Smooth muscle cell of the brain vasculature (primary cell): ENCODE data around the gene GTSE1.
"Not testable (repeated sequence)": the region's sequence is repeated elsewhere in the genome, so short reads cannot be mapped to it uniquely, and the experiment has no call there.

Experiments
- DNase-seq: peaks from one replicate; pipeline ENCODE4 v3.0.0-alpha.2; 2012; ENCODE audit warnings: low read depth, low spot score

GTSE1 gene

DNA sequence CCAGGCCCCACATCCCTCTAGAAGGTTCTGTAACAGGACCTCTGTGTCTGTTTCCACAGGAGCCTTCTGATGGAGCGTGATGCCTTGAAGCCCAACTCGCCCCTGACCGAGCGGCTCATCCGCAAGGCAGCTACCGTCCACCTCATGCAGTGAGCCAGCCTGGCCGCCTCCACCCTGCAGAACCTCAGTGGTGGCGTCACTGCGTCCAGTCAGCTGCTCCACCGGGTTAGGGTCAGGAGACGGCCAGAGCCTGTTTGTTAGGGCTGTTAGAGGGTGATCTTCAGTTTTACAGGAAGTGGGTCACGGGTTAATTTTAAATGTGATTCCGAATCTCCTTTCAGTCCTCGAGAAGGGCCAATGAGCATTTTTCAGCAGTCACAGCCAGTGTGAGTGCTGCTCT lies 3.9 kb upstream of the GTSE1 start:
- DNase-seq, result no peak

DNA sequence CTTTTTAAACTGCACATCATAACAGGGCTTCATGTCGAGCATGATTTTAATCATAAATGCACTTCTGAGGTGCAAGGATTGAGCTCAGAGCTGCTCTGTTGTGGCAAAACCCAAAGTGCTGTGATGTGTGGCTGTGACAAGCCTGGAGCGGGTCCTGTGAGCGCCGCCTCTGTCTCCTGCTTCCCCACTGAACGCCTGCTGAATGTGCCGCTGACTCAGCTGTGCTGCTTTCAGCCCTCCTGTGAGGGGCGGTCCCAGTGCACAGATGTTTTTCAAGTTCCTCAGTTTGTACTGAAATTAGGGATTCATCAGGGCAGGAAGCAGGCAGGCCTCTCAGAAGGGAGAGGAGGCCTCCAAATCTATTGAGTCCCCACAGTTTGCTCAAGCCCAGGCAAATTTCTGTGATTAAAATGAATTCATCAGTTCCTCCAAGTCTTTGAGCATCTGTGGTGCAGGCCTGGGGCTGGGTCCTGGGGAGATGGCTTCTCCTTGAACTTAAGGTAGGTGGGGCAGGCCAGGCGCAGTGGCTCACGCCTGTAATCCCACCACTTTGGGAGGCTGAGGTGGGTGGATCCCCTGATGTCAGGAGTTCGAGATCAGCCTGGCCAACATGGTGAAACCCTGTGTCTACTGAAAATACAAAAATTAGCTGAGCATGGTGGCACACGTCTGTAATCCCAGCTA lies 3.0 kb upstream of the GTSE1 start:
- peak; percentile 44 for DNase-seq

DNA sequence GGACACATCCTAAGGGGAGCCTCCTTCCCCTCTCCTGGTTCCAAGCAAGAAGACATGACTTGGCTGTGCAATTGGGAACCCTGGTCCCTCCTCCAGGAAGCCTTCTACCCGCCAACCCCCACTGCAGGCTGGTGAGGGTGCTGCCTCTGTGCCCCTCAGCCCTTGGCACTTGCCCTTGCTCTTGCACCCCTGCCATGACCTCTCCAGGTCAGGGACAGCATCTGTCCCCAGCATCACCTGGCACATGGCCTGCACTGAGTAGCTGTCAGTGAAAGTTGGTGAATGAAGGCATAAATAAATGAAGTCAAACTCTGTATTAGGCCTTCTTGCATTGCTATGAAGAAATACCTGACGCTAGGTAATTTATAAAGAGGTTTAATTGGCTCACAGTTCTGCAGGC lies 1.9 kb upstream of the GTSE1 start:
- no peak for DNase-seq

DNA sequence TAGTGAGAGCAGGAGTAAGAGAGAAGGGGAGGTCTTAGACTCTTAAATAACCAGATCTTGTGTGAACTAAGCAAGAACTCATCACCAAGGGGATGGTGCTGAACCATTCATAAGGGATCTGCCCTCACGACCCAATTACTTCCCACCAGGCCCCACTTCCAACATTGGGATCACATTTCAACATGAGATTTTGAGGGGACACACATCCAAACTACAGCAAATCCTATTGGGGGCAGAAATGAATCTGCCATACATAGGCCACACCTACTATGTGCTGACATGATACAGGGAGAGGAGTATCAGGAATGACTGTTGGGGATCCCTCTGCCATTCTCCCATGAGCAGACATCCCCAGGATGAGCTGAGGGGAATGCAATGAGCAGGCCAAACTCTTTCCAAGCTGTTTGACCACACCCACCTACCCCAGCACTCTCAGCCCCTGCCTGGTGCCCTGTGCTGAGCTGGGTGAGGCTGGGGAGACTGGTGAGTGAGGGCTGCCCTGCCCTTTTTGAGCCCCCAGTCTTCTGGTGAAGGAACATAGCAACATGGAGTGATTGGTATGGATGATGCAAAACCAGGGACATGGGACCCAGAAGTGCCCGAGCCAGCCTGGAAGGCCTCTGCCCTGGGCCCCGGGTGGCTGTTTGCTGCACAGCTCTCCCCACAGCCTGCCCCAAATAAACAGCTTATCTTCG lies 1.2 kb upstream of the GTSE1 start:
- no peak for DNase-seq

DNA sequence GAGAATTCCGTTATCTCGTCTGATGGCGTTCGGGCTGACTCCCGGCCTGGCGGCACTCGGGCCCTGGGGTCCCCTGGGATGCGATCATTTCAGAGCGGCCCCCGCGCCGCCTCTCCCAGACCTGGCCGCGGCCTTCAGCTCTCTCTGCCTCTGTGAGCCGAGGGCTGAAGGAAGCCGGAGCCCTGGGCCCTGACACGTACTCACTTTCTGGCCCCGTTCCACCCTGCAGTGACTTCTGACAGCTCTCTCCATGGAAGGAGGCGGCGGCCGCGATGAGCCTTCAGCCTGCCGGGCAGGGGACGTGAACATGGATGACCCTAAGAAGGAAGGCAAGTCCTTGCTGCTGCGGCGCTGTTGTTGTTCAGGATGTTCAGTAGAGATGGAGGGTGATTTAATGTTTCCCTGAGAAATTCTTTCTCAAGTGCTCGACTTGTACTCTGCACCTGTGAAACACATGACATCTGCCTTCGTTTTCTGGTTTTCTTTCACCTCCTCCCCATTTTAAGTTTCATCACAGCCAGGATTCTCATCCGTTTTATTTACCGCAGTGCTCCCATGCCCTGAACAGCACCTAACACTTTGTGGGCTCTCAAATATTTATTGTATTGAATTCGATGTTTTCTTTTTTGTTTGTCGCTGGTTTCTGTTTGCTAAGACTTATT lies 612 bp downstream of the GTSE1 start:
- DNase-seq, result no peak

DNA sequence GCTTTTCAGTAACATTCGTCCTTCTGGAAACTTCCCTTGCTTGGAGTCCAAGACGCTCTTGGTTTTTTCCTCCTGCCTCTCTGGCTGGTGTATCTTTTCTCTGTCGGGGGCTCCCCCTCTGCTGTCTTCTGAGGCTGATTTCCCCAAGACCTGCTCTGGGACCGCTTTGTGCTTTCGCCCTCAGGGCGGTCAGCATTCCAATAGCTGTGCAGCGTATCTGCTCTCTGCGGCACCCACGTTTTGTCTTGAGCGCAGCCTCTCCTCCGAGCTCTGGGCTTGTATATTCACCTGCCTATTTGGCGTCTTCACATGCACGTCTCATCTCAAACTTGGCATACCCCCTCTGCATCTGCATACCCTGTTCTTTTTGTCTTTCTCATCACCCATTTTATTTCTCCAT lies 2.4 kb downstream of the GTSE1 start:
- no peak for DNase-seq

DNA sequence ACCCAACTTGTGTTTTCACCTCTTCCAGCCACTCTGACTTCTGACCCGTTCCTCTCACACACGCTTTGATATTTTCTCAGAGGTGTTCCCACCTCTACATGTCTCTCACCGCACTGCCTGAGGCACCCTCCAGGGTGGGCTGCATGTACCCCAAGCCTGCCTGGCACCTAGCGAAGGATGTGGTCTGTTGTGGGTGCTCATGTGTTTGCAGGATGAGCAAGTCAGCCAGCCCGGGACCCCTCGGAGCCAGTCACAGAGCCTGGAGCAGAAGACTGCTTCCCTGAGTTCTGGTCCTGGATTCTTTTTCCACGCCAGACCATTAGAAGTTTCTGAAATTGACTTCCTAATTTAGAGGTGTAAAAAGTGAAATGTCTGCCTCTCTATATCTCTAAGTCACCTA lies 3.8 kb downstream of the GTSE1 start:
- no peak for DNase-seq

DNA sequence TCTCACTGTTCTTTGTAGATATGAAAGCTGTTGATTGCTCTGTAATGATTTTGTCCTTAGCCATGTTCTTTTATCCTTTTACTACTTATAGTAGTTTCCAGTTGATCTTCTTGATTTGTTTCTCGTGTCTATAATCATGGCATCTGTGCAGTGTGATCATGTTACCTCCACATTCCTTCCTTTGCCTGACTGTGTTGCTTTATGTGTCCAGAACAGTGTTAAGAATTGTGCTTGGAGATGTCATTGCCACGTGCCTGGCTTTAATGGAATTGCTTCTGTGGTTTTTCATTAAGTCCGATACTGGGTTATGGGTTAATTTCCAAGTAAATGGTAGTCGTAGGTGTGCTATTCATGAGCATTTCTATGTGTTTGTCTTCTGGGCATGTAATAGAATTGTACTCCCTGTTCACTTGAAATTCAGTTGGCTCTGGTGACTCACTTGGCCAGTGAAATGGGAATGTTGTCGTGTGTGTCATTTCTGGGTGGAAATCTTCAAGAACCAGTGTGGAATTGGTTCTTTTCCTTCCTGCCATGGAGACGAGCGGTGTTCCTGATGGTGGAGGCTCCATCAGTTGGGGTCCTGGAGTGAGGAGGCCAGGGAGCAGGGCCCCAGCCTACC lies 6.8 kb downstream of the GTSE1 start:
- no peak for DNase-seq

DNA sequence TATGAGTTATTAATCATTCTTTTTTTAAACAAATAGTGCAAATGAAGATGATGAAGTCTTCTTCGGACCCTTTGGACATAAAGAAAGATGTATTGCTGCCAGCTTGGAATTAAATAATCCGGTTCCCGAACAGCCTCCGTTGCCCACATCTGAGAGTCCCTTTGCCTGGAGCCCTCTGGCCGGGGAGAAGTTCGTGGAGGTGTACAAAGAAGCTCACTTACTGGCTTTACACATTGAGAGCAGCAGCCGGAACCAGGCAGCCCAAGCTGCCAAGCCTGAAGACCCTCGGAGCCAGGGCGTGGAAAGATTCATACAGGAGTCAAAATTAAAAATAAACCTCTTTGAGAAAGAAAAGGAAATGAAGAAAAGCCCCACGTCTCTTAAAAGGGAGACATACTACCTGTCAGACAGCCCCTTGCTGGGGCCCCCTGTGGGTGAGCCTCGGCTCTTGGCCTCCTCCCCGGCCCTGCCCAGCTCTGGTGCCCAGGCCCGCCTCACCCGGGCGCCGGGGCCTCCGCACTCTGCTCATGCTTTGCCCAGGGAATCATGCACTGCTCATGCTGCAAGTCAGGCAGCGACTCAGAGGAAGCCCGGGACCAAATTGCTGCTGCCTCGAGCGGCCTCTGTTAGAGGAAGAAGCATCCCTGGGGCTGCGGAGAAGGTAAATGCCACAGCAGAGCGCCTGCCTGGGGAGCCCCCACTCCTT lies 11.8 kb downstream of the GTSE1 start:
- DNase-seq, result no peak

DNA sequence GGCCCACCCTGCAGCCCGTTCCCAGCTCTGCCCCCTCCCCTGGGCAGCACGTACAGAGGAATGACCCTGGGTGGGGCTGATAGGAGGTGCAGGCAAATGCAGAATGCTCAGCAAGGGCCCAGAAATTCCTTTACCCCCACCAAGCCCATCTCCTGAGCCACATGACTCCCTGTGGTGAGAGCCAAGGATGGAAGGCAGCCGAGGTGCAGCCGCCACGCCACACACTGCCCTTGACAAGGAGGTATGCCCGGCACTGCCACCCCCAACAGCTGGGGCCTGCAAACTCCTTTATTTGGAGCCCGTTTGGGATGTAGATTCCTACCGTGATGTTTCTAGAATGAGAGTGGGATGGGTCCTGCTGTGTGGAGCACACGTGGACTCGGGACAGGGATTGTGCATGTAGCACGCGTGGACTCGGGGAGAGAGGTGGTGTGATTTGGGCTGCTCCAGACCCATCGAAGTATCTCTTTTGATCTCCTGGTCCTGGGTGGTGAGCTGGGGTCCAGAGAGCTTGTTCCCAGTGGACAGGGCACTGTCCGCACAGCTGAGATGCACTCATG lies 12.9 kb downstream of the GTSE1 start:
- no peak for DNase-seq

DNA sequence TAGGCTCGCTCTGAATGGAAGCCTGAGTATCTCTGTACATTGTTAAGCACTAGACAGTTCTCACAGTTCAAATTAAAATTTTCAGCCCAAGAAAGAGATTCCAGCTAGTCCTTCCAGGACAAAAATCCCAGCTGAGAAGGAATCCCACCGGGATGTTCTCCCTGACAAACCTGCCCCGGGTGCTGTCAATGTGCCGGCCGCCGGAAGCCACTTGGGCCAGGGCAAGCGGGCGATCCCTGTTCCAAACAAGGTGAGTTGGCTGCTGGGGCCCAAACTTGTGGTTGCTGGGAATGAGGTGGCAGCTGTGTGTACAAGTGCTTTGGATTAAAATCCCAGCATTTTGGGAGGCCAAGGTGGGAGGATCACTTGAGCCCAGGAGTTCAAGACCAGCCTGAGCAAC lies 15.4 kb downstream of the GTSE1 start:
- no peak for DNase-seq

DNA sequence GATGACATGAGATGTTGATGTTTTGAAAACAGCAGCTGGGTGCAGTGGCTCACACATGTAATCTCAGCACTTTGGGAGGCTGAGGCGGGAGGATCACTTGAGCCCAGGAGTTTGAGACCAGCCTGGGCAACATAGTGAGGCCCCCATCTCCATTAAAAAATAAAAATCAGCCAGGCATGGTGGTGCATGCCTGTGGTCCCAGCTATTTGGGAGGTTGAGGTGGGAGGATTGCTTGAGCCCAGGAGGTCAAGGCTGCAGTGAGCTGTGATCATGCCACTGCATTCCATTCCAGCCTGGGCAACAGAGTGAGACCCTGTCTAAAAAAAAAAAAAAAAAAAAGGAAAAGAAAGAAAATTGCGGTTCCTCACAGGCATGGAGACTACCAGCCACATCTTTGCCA lies 16.2 kb downstream of the GTSE1 start:
- DNase-seq, result not testable (repeated sequence)

DNA sequence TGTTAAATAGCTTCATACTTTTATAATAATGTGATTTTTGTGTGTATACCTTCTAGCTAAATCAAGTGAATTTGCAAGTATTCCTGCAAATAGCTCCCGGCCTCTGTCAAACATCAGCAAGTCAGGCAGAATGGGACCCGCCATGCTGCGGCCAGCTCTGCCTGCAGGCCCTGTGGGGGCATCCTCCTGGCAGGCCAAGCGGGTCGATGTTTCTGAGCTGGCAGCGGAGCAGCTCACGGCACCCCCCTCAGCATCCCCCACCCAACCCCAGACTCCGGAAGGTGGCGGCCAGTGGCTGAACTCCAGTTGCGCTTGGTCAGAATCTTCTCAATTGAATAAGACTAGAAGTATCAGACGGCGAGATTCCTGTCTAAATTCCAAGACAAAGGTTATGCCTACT lies 19.3 kb downstream of the GTSE1 start:
- DNase-seq, result no peak

DNA sequence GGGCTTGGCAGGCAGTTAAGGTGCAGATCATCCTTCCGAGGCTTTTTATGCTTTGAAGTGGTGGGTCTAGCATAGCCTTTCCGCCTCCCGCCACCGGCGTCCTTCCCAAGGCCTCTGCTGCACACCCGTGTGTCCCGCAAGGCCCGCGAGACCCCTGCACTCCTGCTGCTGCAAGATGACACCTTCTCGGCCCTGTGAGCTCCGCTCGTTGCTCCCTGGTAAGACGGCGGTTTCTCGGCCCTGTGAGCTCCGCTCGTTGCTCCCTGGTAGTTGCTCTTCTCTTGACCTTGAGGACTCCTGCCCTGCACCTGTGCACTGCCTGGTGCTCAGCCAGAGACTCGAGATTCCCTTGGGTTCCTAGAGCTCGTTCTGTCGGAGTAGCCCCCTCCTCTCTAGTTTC lies 21.0 kb downstream of the GTSE1 start:
- no peak for DNase-seq

DNA sequence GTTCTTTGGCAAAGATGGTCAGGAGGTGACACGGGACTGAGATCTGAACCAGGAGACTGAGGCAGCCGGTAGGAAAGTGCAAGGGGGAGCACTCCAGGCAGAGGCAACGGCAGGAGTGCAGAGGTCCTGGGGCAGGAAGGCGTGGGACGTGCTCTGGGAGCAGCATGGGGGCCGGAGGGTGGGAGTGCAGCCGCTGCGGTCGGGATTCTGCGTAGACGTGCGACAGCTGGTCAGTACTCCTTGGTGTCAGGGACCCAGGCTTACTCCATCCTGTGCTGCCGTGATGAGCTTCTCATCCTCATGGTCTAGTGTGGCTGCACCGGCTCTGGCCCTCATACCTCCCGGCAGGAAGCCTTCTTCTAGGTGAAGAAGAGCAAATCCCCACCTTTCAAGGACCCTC lies 21.9 kb downstream of the GTSE1 start:
- no peak for DNase-seq

DNA sequence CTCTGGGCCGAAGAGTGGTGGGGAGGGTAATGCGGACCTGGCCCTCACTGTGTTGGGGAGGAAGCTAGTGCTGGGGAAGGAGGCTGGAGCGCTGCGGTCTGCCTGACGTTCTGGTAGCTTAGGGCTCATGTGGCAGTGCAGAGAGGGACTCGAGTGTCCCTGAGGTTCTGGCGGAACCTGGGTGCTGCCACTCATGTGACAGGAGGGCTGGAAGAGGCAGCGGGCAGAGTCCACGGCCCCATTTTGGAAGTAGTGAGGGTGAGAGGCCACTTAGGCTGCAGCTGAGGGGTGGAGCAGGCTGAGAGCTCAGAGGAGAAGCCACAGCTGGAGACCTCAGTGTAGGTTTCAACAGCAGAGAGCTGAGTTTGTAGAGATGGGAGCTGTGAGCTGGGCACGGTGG lies 22.6 kb downstream of the GTSE1 start:
- no peak for DNase-seq

DNA sequence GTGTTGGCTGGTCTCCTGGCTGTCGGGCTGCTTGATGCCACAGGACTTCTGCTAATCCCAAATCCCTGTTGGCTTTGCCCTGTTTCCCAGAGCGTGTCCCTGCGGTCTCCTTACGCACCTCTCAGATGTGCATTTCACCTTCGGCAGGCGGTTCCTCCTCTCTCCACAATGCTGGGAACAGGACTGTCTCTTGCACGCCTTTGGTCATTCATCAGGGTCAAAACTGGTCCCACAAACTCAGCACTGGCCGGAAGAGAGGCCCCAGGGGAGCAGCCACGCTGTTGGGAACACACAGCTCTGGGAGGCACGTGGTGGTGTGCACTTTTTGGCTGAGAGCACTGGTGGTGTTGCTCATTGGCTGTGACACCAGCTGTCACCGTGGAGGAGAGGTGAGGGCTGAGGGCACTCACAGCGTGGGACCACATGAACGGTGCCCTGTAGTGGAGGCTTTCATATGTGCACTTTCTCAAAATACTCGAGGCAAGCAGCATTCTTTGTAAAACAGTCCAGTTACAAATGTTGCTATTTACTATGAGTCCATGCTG lies 23.6 kb downstream of the GTSE1 start:
- no peak for DNase-seq

DNA sequence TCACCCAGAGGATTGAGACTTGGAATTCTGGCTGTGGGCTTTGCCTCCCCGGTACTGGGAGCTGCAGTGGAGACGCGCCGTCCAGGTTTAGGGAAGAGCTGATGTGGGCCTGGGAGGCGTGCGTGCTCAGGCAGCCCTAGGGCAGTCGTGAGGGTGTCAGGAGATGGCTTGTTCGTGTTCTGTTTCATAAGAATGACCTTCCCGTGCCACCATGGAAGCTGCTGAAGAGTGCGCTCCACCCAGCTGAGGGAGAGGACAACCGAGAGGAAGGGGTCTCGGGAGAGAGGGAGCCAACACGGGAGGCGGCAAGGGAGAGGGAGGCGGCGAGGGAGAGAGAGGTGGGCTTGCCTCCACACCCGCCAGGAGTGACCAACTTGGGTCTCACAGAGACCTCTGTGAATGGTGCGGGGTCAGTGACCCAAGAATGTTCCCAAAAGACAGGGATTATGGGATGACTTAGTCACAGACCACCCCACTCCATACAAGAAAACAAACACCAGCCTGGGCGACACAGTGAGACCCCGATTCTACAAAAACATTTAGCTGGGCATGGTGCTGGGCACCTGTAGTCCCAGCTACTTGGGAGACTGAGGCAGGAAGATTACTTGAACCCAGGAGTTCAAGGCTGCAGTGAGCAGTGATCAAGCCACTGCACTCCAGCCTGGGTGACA lies 24.2 kb downstream of the GTSE1 start:
- DNase-seq, result no peak

DNA sequence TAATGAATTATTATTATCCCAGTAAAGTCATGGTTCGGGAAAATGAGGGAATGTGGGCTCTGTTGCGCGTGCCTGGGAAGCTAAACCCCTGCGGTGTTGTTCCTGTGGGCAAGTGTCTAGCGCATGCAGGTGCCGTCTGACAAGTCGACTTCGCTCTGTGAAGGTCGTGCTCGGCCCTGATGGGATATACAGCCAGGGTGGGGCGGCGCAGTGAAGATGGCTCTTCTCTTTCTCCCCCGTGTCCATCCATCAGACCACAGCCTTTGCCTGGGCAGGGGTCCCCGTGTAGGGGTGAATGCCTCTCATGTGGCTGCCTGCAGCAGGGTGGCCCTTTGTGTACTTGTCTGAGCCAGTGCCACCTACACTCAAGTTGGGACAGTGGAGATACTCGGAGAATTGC lies 26.0 kb downstream of the GTSE1 start:
- no peak for DNase-seq

DNA sequence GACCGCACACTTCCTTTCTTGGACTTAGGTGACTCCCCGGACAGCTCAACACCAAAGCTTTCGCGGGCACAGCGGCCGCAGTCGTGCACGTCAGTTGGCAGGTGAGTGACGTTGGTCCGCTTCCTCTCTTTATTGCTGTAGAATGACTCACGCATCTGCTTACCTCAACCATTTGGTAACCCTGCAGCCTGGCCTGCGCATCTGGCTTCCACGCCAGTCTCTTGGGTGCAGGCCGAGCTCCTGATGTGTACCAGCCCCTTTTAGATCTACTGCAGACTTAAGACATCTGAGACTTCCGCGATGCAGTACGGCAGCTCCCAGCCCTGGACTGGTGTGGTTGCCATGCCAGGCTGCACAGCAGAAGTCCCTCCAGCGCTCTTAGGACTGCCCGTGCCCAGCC lies 26.5 kb downstream of the GTSE1 start:
- DNase-seq, result no peak
